T-helper 1 cell treated with Interleukin-12 subunit alpha and Interleukin-12 subunit beta and Interleukin-4 antibody, amounts not matched to agents 30 μg/mL and 1 μg/mL, for 36 hours (primary cell): Measurements from ENCODE around the gene AP1S1.
"Not testable (repeated sequence)": the region's sequence is repeated elsewhere in the genome, so short reads cannot be mapped to it uniquely, and the experiment has no call there.

ENCODE experiments used
- H3K27ac Mint-ChIP-seq: one replicate; pipeline ENCODE4 v1.8.0; 2021; ENCODE audit warnings: mild to moderate bottlenecking, mixed read lengths
- H3K27me3 Mint-ChIP-seq: one replicate; pipeline ENCODE4 v1.8.0; 2021; ENCODE audit warnings: low read depth, mixed read lengths
- H3K36me3 Mint-ChIP-seq: one replicate; pipeline ENCODE4 v1.8.0; 2021; ENCODE audit warnings: low read depth, mixed read lengths
- H3K4me1 Mint-ChIP-seq: one replicate; pipeline ENCODE4 v1.8.0; 2021; ENCODE audit warnings: low read depth, mixed read lengths
- H3K4me3 Mint-ChIP-seq: one replicate; pipeline ENCODE4 v1.8.0; 2021; ENCODE audit warnings: mild to moderate bottlenecking, moderate library complexity, mixed read lengths
- H3K9me3 Mint-ChIP-seq: one replicate; pipeline ENCODE4 v1.8.0; 2021; ENCODE audit warnings: mixed read lengths

The AP1S1 gene

DNA sequence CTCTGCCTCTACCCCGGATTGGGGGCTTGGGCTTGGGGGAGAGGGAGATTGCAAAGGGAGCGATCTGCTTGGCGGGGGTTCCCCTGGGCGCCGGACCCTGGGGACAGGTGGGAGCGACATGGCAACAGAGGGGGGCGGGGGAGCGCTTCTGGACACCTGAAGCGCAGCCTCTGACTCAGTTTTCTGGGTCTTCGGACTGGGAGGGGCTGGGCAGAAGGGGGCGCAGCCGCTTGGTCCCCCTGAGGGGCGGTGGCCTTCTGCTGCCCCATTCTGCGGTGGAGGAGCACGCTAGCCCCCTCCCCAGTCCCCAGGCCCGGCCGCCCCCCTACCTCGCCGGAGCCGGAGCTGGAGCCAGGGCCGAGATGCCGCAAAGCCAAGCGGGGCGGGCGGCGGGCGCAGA lies 25.4 kb downstream of the AP1S1 start:
- Mint-ChIP-seq H3K4me1 (peaks cover 4% of the 10 kb centered on the region), H3K9me3 (no peaks in the 10 kb centered on the region), H3K4me3 (no peak overlapping the region), H3K27ac (no peak overlapping the region), H3K36me3 (peaks cover 3% of the 10 kb centered on the region), H3K27me3 (peaks cover 74% of the 10 kb centered on the region)

DNA sequence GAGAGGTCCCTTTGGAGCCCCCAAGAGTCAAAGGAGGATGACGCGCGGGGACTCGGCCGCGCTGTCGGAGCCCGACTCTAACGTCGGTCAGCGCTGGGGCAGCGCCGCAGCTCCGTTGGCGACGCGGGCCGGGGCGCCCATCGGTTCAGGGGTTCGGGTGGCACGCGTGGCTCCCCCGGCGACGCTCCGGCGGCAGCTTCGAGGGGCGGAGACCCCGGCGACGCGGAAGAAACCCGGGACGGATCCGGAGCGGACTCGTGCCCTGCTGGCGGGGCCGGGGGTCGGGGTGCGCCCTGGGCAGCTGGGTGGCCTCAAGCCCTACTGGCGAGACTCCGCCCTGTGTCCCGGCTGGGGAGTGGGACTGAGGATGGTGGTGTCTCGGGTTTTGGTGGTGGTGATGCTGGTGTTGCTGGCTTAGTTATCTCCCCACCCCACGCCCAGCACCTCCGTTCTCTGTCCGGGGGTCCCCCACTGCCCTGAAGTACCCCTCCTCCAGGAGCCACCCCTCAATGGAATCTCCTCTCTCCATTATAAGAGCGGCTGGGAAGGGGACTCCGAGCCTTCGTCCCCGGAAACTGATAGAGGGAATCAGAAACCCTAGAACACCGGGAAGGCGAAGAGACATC lies 26.0 kb downstream of the AP1S1 start, which contains the start of gene NAT16:
Gene NAT16, minus strand, starts transcription at position 164 of the 626 bp plus-strand sequence. CDS start 5,486 bp downstream, outside the sequence.
- H3K4me1 Mint-ChIP-seq: peaks cover 4% of the 10 kb centered on the region
- H3K27me3 Mint-ChIP-seq: peaks cover 74% of the 10 kb centered on the region
- H3K36me3 Mint-ChIP-seq: peaks cover 1% of the 10 kb centered on the region
- no peaks in the 10 kb centered on the region for H3K9me3 Mint-ChIP-seq
- H3K27ac Mint-ChIP-seq: no peak within 1 kb of the TSS
- no peak within 1 kb of the TSS for H3K4me3 Mint-ChIP-seq

DNA sequence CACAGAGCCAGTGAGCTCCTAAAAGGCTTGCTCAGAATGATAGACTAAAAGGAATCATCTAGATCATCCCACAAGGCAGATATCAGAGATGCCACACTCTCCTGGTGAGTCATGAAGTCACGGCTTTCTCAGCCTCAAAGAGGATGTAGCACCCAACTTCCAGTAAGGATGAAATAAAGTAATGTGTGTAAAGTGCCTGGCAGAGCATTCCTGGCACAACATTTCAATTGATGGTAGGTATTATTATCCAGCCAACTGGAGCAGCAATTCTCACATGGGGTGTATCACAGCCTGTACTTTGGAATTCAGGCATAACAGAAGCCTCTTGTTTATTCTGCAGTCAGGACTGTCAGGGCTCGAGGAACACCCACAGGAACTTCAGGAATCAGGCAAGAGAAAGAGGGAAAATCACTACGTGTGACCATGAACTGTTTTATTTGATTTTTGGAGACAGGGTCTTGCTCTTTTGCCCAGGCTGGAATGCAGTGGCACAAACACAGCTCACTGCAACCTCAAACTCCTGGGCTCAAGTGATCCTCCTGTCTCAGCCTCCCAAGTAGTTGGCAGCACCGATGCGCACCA lies 31.1 kb downstream of the AP1S1 start:
- Mint-ChIP-seq H3K27ac (no peak overlapping the region), H3K9me3 (no peaks in the 10 kb centered on the region), H3K4me3 (no peak overlapping the region), H3K36me3 (no peaks in the 10 kb centered on the region), H3K4me1 (peaks cover 3% of the 10 kb centered on the region), H3K27me3 (peaks cover 33% of the 10 kb centered on the region)

DNA sequence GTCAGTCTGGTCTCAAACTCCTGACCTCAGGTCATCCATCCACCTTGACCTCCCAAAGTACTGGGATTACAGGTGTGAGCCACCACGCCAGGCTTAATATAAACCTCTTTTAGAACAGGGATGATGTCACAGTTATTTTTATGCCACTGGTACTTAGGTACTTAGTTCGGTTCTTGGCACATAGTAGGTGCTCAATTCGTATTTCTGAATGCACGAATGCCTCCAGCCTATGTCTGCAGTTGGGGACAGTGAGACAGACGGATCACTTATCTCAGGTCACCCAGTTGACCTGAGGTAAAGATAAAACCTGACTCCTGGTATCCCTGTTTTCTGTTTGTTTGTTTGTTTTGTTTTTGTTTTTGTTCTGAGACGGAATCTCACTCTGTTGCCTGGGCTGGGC lies 31.9 kb downstream of the AP1S1 start:
- H3K9me3 Mint-ChIP-seq: no peaks in the 10 kb centered on the region
- no peak overlapping the region for H3K27ac Mint-ChIP-seq
- peaks cover 26% of the 10 kb centered on the region for H3K27me3 Mint-ChIP-seq
- no peaks in the 10 kb centered on the region for H3K4me1 Mint-ChIP-seq
- no peaks in the 10 kb centered on the region for H3K36me3 Mint-ChIP-seq
- no peak overlapping the region for H3K4me3 Mint-ChIP-seq

GRCh38 chr7:101186844-101187428 lies 32.7 kb downstream of the AP1S1 start:
- Mint-ChIP-seq H3K4me1 (no peaks in the 10 kb centered on the region), H3K9me3 (no peaks in the 10 kb centered on the region), H3K4me3 (no peak overlapping the region), H3K27ac (no peak overlapping the region), H3K27me3 (peaks cover 24% of the 10 kb centered on the region), H3K36me3 (no peaks in the 10 kb centered on the region)

DNA sequence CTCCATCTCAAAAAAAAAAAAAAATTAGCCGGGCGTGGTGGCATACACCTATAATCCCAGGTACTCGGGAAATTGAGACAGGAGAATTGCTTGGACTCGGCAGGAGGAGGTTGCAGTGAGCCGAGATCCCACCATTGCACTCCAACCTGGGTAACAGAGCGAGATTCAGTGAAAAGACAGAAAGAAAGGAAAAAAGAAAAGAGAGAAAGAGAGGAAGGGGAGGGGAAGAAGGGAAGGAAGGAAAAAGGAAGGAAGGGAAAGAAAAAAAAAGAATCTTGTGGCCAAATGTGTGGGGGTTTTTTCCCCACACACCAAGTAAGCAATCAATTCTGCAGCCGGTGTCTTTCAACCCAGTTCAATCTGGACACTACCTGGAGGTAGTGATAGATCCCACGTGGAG lies 34.8 kb downstream of the AP1S1 start:
- H3K27me3 Mint-ChIP-seq: peaks cover 18% of the 10 kb centered on the region
- no peaks in the 10 kb centered on the region for H3K36me3 Mint-ChIP-seq
- H3K4me1 Mint-ChIP-seq: peaks cover 2% of the 10 kb centered on the region
- H3K27ac Mint-ChIP-seq: no peak overlapping the region
- no peaks in the 10 kb centered on the region for H3K9me3 Mint-ChIP-seq
- H3K4me3 Mint-ChIP-seq: no peak overlapping the region

DNA sequence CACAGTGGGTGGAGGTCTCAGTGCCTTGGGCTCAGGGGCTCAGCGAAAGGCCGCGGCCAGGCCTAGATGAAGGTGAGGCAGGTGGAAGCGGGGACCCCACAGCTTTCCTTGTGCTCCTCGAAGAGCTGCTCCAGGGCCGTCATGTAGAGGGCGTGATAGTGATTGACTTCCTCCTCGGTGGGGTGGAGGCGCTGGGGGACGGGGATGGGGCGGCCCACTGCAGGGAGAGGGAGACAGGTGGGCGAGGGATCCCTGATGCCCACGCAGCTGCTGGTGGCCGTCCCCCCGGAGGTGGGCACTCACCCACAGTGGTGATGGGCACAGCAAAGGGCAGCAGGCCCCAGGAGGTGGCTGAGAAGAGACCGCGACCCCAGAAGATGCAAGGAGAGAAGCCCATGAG lies 41.6 kb downstream of the AP1S1 start:
- H3K27me3 Mint-ChIP-seq: peaks cover 18% of the 10 kb centered on the region
- H3K4me3 Mint-ChIP-seq: no peak overlapping the region
- peaks cover 2% of the 10 kb centered on the region for H3K4me1 Mint-ChIP-seq
- no peaks in the 10 kb centered on the region for H3K9me3 Mint-ChIP-seq
- H3K36me3 Mint-ChIP-seq: no peaks in the 10 kb centered on the region
- no peak overlapping the region for H3K27ac Mint-ChIP-seq

GRCh38 chr7:101197991-101198390 lies 43.7 kb downstream of the AP1S1 start:
- H3K4me3 Mint-ChIP-seq: no peak overlapping the region
- no peaks in the 10 kb centered on the region for H3K9me3 Mint-ChIP-seq
- H3K4me1 Mint-ChIP-seq: peaks cover 1% of the 10 kb centered on the region
- no peak overlapping the region for H3K27ac Mint-ChIP-seq
- H3K27me3 Mint-ChIP-seq: peaks cover 31% of the 10 kb centered on the region
- H3K36me3 Mint-ChIP-seq: no peaks in the 10 kb centered on the region

- Mint-ChIP-seq H3K27ac (no peak overlapping the region), H3K9me3 (no peaks in the 10 kb centered on the region), H3K36me3 (no peaks in the 10 kb centered on the region), H3K27me3 (peaks cover 35% of the 10 kb centered on the region), H3K4me1 (peaks cover 1% of the 10 kb centered on the region), H3K4me3 (no peak overlapping the region)
Observed at GRCh38 chr7:101198476-101198875, 44.2 kb downstream of the AP1S1 start.

- H3K9me3 Mint-ChIP-seq, H3K36me3 Mint-ChIP-seq, H3K4me1 Mint-ChIP-seq, H3K4me3 Mint-ChIP-seq, H3K27ac Mint-ChIP-seq: not testable (repeated sequence)
- peaks cover 44% of the 10 kb centered on the region for H3K27me3 Mint-ChIP-seq
Observed at GRCh38 chr7:101199522-101199921, 45.2 kb downstream of the AP1S1 start.

DNA sequence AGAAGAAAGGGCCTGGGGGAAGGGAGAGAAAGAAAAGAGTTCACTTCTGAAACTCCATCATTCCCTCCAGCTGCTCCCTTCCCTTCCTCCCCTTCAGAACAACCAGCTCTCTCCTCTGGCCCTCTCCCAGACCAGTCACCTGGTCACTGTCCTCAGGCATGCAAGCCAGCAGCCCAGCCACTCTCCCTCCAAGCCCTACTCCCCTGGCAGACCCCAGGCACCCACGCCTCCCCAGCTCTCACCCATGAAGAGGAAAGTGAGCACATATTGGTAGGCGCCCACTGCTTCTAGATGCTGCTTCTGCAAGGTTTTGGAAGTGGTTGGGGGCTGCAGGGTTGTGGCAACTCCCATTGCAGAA lies 46.2 kb downstream of the AP1S1 start:
- H3K36me3 Mint-ChIP-seq: no peaks in the 10 kb centered on the region
- H3K4me1 Mint-ChIP-seq: peaks cover 3% of the 10 kb centered on the region
- H3K27ac Mint-ChIP-seq: no peak overlapping the region
- no peak overlapping the region for H3K4me3 Mint-ChIP-seq
- H3K27me3 Mint-ChIP-seq: peaks cover 39% of the 10 kb centered on the region
- no peaks in the 10 kb centered on the region for H3K9me3 Mint-ChIP-seq

GRCh38 chr7:101200862-101201599 lies 46.8 kb downstream of the AP1S1 start, which contains the start of gene MOGAT3:
MOGAT3 (minus strand) TSS chr7:101201036; CDS start chr7:101200854, 182 bp downstream.
- H3K27me3 Mint-ChIP-seq: peaks cover 39% of the 10 kb centered on the region
- H3K9me3 Mint-ChIP-seq: no peaks in the 10 kb centered on the region
- H3K4me3 Mint-ChIP-seq: no peak within 1 kb of the TSS
- H3K4me1 Mint-ChIP-seq: peaks cover 3% of the 10 kb centered on the region
- no peak within 1 kb of the TSS for H3K27ac Mint-ChIP-seq
- H3K36me3 Mint-ChIP-seq: peaks cover 4% of the 10 kb centered on the region

GRCh38 chr7:101201695-101202602 lies 47.7 kb downstream of the AP1S1 start:
- peaks cover 3% of the 10 kb centered on the region for H3K4me1 Mint-ChIP-seq
- no peak overlapping the region for H3K4me3 Mint-ChIP-seq
- H3K27me3 Mint-ChIP-seq: peaks cover 39% of the 10 kb centered on the region
- H3K36me3 Mint-ChIP-seq: peaks cover 7% of the 10 kb centered on the region
- no peak overlapping the region for H3K27ac Mint-ChIP-seq
- no peaks in the 10 kb centered on the region for H3K9me3 Mint-ChIP-seq

- Mint-ChIP-seq H3K27me3 (peaks cover 39% of the 10 kb centered on the region), H3K4me3 (no peak overlapping the region)
Observed at GRCh38 chr7:101202603-101202918, 48.3 kb downstream of the AP1S1 start.

More at GRCh38 chr7:101202603-101202918, 48.3 kb downstream of the AP1S1 start:
- H3K27ac Mint-ChIP-seq: no peak overlapping the region
- H3K4me1 Mint-ChIP-seq: peaks cover 3% of the 10 kb centered on the region
- H3K9me3 Mint-ChIP-seq: no peaks in the 10 kb centered on the region
- H3K36me3 Mint-ChIP-seq: peaks cover 7% of the 10 kb centered on the region
